Measurements from ENCODE around the gene POU2F2. TPM values are rescaled to one million over a fixed set of nuclear protein-coding genes. Genes with fewer than 3 reads are reported as not detected.

The POU2F2 gene
- total and polyA plus RNA-seq, 12 donors: 0.72 to 17.2 (median 3.1) TPM

DNA sequence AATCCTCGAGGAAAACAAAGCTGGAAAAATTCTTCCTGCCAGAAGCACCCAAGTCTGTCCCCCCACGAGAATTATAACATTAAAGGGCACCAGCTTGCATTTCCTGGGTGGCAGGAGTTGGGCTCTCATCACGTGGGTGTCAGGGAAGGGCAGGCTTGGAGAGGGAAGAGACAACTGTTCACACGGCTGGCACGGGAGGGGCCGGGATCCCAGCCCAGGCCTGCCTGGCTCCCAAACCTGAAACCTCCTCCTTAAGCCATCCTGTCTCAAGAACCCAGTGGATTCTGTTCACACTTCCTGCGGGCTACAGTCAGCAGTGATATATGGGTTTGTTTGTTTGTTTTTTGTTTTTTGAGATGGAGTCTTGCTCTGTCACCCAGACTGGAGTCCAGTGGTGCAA lies 74.4 kb downstream of the POU2F2 start:
- Histone ChIP-seq H3K27ac (no peak overlapping the region), H3K36me3 (replicated peaks in 1 of 2) (no peaks in the 10 kb centered on the region), H3K27me3 (no peaks in the 10 kb centered on the region), H3K4me1 (replicated peaks in 1 of 2) (no peaks in the 10 kb centered on the region), H3K4me3 (no peak overlapping the region), H3K9me3 (replicated peaks in 1 of 3) (no peaks in the 10 kb centered on the region)
- WGBS, 4 donors: 70 to 80% (median 78%) methylated on average over 7 of the region's 7 CpGs
- DNase-seq: no peak
- intact Hi-C loops (cut with DNase I): no loop called here
- TF ChIP-seq, protein P1, sequence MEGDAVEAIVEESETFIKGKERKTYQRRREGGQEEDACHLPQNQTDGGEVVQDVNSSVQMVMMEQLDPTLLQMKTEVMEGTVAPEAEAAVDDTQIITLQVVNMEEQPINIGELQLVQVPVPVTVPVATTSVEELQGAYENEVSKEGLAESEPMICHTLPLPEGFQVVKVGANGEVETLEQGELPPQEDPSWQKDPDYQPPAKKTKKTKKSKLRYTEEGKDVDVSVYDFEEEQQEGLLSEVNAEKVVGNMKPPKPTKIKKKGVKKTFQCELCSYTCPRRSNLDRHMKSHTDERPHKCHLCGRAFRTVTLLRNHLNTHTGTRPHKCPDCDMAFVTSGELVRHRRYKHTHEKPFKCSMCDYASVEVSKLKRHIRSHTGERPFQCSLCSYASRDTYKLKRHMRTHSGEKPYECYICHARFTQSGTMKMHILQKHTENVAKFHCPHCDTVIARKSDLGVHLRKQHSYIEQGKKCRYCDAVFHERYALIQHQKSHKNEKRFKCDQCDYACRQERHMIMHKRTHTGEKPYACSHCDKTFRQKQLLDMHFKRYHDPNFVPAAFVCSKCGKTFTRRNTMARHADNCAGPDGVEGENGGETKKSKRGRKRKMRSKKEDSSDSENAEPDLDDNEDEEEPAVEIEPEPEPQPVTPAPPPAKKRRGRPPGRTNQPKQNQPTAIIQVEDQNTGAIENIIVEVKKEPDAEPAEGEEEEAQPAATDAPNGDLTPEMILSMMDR (IDR thresholded peaks at IDR 0.05): no peak
- no peak for TF ChIP-seq POLR2A (IDR thresholded peaks at IDR 0.05)

DNA sequence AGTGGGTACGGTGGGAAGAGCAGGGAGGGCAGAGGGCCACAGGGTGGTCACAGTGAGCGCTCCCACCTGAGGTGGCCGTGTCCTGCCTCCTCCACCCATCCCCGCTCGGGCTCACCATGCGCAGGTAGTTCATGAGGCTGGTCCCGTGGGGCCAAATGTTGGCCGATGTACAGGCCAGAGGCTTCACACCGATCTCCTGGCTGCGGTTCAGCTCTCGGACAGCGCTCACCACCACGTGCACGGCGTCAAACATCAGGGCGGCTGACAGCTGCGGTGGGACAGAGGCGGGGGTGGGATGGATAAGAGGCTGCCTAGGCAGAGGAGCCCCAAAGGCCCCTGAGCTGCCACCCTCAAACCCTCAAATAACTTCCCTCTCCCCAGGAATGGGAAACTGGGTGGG lies 78.0 kb downstream of the POU2F2 start:
- Histone ChIP-seq H3K4me3 (no peak overlapping the region), H3K36me3 (replicated peaks in 1 of 2) (no peaks in the 10 kb centered on the region), H3K4me1 (replicated peaks in 1 of 2) (peaks cover 0 to 1% of the 10 kb centered on the region in 2 donors), H3K27ac (no peak overlapping the region), H3K9me3 (replicated peaks in 1 of 3) (no peaks in the 10 kb centered on the region), H3K27me3 (no peaks in the 10 kb centered on the region)
- 87 to 90% (median 88%) methylated on average over 17 to 18 of the region's 18 CpGs for WGBS, 4 donors
- DNase-seq: no peak
- TF ChIP-seq, protein P1 (IDR thresholded peaks at IDR 0.05): no peak
- no peak for TF ChIP-seq POLR2A (IDR thresholded peaks at IDR 0.05)
- intact Hi-C loops (cut with DNase I): no loop called here

DNA sequence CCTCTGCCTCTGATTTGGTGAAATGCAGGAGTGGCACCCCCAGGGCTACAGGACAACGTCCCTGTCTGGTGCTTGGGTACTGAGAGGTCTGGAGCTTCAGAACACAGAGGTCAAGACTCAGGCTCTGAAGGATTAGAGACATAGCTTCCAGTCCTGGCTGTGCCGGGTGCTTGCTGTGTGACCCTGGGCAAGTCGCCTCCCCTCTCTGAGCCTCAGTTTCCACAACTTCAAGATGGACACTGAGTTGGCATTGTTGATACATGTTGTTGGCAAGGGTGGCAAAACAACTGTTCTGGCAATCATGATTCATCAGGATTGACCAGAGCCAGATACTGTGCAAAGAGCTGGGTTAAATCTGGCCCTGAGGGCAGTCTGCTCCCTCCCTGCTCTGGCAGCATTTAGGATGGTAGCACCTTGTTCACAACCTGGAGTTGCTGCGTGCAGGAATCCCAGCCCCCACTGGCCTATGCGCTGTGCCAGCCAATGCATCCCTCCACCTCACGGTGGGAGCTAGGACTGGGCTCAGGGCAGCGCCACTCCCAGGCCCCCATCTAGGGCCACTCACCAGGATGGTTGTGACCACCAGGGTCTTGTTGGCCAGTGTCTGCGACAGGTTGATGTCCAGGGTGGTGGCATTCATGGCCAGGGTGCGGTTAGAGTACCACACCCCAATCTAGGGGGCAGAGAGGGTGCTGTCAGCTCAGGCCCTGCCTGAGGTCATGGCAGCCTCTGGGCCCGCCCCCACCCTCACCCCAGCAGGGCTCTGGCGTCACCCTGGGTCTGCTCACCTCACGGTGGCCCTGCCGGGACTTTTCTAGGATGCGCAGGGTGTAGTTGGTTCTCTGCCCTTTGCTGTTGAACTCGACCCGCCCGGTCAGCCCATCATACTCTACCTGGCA lies 79.0 kb downstream of the POU2F2 start:
- no peaks in the 10 kb centered on the region for H3K36me3 ChIP-seq (replicated peaks in 1 of 2)
- 85 to 97% (median 90%) methylated on average over 6 to 17 of the region's 17 CpGs for WGBS, 4 donors
- intact Hi-C loops (cut with DNase I): no loop called here

DNA sequence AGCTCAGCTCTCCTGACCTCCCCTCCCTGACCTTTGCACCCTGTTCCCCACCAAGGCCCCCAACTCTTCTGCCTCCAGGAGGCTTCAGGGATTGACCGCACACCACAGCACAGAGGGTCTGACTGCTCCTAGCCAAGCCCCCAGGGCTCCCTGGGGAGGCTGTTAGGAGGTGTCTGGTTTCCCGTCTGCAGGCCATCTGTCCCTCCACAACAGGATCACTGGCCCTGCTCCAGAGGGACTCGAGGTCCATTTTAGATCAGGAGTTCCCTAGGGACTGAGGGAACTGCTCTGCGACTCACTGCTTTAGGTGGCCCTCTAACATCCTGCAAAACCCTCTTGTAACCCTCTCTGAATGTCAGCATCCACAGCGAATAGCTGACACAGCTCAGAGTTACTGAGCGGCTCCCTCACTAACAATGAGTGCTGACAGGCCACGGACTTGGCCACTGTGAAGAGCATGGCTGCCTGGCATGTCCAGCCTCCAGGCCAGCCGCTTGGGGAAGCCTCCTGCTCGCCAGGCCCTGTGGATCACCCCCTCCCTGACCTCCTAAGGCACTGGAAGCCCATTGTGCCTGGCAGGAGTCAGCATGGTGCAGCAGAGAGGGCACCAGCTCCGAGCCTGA lies 79.9 kb downstream of the POU2F2 start:
- H3K4me3 ChIP-seq: no peak overlapping the region
- 62 to 77% (median 70%) methylated on average over 3 to 10 of the region's 10 CpGs for WGBS, 4 donors
- intact Hi-C loops (cut with DNase I): no loop called here
- H3K27me3 ChIP-seq: no peaks in the 10 kb centered on the region
- no peaks in the 10 kb centered on the region for H3K36me3 ChIP-seq (replicated peaks in 1 of 2)
- TF ChIP-seq, protein P1 (IDR thresholded peaks at IDR 0.05): no peak
- TF ChIP-seq POLR2A (IDR thresholded peaks at IDR 0.05): no peak
- no peak overlapping the region for H3K27ac ChIP-seq
- peak in 1 of 7 donors; percentile 68 for DNase-seq
- H3K4me1 ChIP-seq (replicated peaks in 1 of 2): peaks cover 0 to 5% of the 10 kb centered on the region in 2 donors
- no peaks in the 10 kb centered on the region for H3K9me3 ChIP-seq (replicated peaks in 1 of 3)

More for the DNA sequence above, 79.0 kb downstream of the POU2F2 start:
- DNase-seq: no peak
- H3K27ac ChIP-seq: no peak overlapping the region
- no peaks in the 10 kb centered on the region for H3K9me3 ChIP-seq (replicated peaks in 1 of 3)
- TF ChIP-seq, protein P1 (IDR thresholded peaks at IDR 0.05): no peak
- no peak for TF ChIP-seq POLR2A (IDR thresholded peaks at IDR 0.05)
- H3K4me3 ChIP-seq: no peak overlapping the region
- H3K4me1 ChIP-seq (replicated peaks in 1 of 2): peaks cover 0 to 5% of the 10 kb centered on the region in 2 donors
- no peaks in the 10 kb centered on the region for H3K27me3 ChIP-seq

All from adrenal gland (tissue), 12 donors.